Measurements from ENCODE around the gene TLE1.

The TLE1 gene

DNA sequence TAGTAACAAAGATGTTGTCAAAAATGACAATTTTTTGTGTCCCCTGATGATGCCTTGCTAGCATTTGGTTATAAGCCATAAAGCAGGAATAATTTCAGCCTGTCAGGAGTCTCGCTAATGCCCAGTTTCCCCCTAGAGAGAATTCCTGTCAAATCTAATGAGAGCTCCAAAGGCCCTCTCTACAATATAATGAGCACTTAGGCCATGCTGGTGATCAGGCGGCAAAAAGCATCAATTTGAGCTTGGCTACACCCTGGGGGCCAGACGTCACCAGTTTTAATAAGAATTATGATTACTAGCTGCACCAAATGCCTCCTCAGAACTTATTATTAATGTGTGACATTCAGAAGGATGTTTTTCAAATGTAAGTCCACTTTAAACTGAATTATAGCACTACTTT is 6.1 kb downstream of the TLE1 start:
- DNase-seq (ENCODE audit: low spot score in 2 of 2), result no peak
- peaks cover 10% of the 10 kb centered on the region for H3K9me3 Mint-ChIP-seq
- H3K27ac Mint-ChIP-seq (ENCODE audit: low read depth), result no peak overlapping the region
- ATAC-seq (replicated peaks; ENCODE audit: extremely low read depth, poor library complexity, severe bottlenecking), result no peak
- no peak overlapping the region for H3K4me3 Mint-ChIP-seq
- peaks cover 5% of the 10 kb centered on the region for H3K36me3 Mint-ChIP-seq (ENCODE audit: insufficient read depth)
- no peaks in the 10 kb centered on the region for H3K27me3 Mint-ChIP-seq
- peaks cover 6% of the 10 kb centered on the region for H3K4me1 Mint-ChIP-seq

DNA sequence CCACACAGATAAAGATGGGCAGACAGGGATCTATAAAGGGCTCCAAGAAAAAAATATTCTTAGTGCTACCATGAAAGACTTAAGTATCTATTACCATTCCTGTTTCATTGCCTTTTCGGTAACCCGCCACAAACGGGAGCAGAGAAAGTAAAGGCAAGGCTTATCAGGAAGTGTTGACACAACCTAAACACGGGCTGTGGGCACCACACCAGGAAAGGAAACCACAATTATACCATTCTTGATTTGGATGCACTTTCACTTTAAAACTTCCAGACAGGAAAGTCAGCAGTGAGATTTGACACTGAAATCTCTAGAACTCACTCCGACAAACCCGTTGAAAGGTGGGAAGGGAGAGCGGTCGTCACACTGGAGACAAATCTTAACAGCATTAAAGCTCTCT is 6.5 kb downstream of the TLE1 start:
- no peak overlapping the region for H3K4me3 Mint-ChIP-seq
- peaks cover 6% of the 10 kb centered on the region for H3K4me1 Mint-ChIP-seq
- DNase-seq (ENCODE audit: low spot score in 2 of 2) (no peak), ATAC-seq (replicated peaks; ENCODE audit: extremely low read depth, poor library complexity, severe bottlenecking) (no peak)
- H3K27me3 Mint-ChIP-seq, result no peaks in the 10 kb centered on the region
- no peak overlapping the region for H3K27ac Mint-ChIP-seq (ENCODE audit: low read depth)
- H3K36me3 Mint-ChIP-seq (ENCODE audit: insufficient read depth), result peaks cover 5% of the 10 kb centered on the region
- peaks cover 10% of the 10 kb centered on the region for H3K9me3 Mint-ChIP-seq

DNA sequence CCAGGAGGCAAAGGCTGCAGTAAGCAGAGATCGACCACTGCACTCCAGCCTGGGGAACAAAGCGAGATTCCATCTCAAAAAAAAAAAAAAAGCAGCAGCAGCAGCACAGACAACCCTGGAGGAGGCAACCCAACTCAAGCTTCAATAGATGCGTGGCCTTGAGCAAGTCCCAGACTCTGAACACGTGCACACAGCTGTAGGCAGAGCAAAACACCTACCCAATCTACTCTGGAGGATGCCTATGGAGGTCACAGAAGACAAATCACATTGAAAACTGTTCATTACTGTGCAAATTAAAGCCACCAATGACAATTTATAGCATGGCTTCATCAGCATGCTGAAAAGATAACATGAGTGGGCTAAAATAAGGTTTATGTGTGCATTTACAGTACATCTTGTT is 7.2 kb downstream of the TLE1 start:
- Mint-ChIP-seq H3K27ac (ENCODE audit: low read depth) (no peak overlapping the region), H3K4me1 (peaks cover 6% of the 10 kb centered on the region), H3K4me3 (no peak overlapping the region), H3K9me3 (peaks cover 10% of the 10 kb centered on the region), H3K36me3 (ENCODE audit: insufficient read depth) (peaks cover 6% of the 10 kb centered on the region), H3K27me3 (no peaks in the 10 kb centered on the region)
- no peak for DNase-seq (ENCODE audit: low spot score in 2 of 2)
- no peak for ATAC-seq (replicated peaks; ENCODE audit: extremely low read depth, poor library complexity, severe bottlenecking)

DNA sequence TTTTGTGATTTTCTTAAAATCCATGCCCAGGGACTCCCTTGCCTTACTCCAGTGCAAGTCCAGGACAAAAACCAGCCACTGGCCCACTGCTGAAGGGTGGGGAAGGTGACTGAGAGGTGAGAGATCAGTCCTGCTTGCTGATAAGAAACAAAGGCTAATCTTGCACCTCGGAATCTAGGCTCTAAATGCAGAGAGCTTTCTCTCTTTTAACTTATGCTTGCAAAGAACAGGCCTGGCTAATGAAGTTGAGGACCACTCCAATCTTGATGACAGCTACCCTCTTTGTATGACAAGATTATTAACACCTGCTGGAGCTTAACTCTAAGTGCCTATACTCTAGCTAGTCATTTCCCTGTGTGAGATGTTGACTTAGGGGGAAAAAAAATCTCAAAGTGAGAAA is 8.8 kb downstream of the TLE1 start:
- Mint-ChIP-seq H3K36me3 (ENCODE audit: insufficient read depth) (peaks cover 4% of the 10 kb centered on the region), H3K9me3 (peaks cover 5% of the 10 kb centered on the region), H3K27me3 (no peaks in the 10 kb centered on the region), H3K4me3 (no peak overlapping the region), H3K27ac (ENCODE audit: low read depth) (no peak overlapping the region), H3K4me1 (no peaks in the 10 kb centered on the region)
- ATAC-seq (replicated peaks; ENCODE audit: extremely low read depth, poor library complexity, severe bottlenecking), result no peak
- DNase-seq (ENCODE audit: low spot score in 2 of 2), result no peak

DNA sequence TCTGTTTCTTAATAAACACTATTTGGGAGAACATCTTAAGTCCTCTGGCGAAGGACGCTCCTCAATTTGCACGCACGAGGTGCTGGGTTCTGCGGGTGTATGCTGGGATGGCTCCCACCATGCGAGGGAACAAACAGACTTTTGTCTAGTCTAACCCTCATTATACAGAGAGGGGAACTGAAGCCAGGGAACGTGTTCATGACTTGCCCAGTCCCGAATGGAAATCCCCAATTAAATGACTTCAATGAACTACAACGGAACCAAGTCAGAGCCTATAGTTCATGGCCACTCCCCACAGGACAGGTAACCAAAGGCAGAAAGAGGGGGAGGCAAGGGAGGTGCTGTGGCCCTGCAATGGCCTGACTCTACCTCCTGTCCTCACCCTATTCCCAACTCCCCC is 9.3 kb downstream of the TLE1 start:
- DNase-seq (ENCODE audit: low spot score in 2 of 2) (no peak), ATAC-seq (replicated peaks; ENCODE audit: extremely low read depth, poor library complexity, severe bottlenecking) (no peak)
- peaks cover 4% of the 10 kb centered on the region for H3K36me3 Mint-ChIP-seq (ENCODE audit: insufficient read depth)
- H3K4me3 Mint-ChIP-seq, result no peak overlapping the region
- no peaks in the 10 kb centered on the region for H3K4me1 Mint-ChIP-seq
- H3K27me3 Mint-ChIP-seq, result no peaks in the 10 kb centered on the region
- H3K9me3 Mint-ChIP-seq, result peaks cover 5% of the 10 kb centered on the region
- no peak overlapping the region for H3K27ac Mint-ChIP-seq (ENCODE audit: low read depth)

DNA sequence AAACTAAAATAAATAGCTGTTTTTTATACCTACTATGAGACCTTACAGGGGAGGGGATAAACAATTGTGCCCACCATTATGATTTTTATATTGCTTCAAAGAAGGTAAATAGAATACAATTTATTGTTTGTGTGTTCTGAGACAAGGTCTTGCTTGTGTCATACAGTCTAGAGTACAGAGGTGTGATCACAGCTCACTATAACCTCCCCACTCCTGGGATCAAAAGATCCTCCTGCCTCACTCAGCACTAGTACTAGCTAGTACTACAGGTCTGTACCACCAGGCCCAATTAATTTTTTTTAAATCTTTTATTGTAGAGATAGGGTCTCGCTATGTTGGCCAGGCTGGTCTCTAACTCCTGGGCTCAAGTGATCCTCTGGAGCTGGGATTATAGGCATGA is 11.3 kb downstream of the TLE1 start:
- no peak overlapping the region for H3K4me3 Mint-ChIP-seq
- H3K36me3 Mint-ChIP-seq (ENCODE audit: insufficient read depth), result peaks cover 4% of the 10 kb centered on the region
- H3K4me1 Mint-ChIP-seq, result no peaks in the 10 kb centered on the region
- ATAC-seq (replicated peaks; ENCODE audit: extremely low read depth, poor library complexity, severe bottlenecking) (no peak), DNase-seq (ENCODE audit: low spot score in 2 of 2) (no peak)
- peaks cover 5% of the 10 kb centered on the region for H3K9me3 Mint-ChIP-seq
- H3K27me3 Mint-ChIP-seq, result no peaks in the 10 kb centered on the region
- H3K27ac Mint-ChIP-seq (ENCODE audit: low read depth), result no peak overlapping the region

DNA sequence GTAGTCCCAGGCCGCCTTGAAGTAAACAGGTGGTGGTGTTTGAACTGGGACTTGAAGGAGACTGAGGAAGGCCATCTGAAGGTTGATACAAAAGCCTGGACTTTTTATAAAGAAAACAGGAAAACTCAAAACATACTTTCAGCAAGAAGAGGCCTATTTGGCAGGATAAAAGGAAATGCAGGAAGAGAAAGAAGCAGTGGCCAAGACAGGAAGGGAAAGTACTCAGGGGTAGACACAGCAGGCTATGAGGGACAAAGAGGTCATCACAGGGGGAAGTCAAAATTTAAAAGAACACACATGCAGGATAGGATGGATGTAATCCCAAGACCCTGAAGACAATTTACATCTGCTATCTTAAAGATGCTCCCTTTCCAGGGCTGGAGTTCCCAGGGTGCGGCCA is 13.0 kb downstream of the TLE1 start:
- no peak for ATAC-seq (replicated peaks; ENCODE audit: extremely low read depth, poor library complexity, severe bottlenecking)
- no peak for DNase-seq (ENCODE audit: low spot score in 2 of 2)
- H3K27ac Mint-ChIP-seq (ENCODE audit: low read depth), result no peak overlapping the region
- no peaks in the 10 kb centered on the region for H3K27me3 Mint-ChIP-seq
- no peaks in the 10 kb centered on the region for H3K4me1 Mint-ChIP-seq
- H3K9me3 Mint-ChIP-seq, result peaks cover 5% of the 10 kb centered on the region
- no peak overlapping the region for H3K4me3 Mint-ChIP-seq
- H3K36me3 Mint-ChIP-seq (ENCODE audit: insufficient read depth), result peaks cover 1% of the 10 kb centered on the region

DNA sequence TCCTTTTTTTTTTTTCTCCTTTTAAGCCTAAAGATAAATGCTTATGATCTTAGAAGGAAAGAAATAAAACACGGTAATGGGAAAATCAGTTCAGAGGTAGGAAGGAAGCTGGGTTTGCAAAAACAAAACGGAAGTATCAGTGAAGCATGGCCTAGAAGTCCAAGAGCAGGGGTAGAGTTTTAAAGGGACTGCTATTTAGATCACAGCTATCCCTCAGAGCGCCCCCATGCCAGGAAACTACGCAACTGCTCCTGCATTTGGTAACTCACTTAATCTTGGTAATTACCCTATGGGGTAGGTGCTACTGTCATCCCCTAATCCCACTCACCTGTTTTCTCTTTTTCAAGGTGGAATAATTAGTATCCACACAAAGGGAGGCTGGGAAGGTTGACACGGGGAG is 16.0 kb downstream of the TLE1 start:
- no peak overlapping the region for H3K4me3 Mint-ChIP-seq
- DNase-seq (ENCODE audit: low spot score in 2 of 2) (no peak), ATAC-seq (replicated peaks; ENCODE audit: extremely low read depth, poor library complexity, severe bottlenecking) (no peak)
- no peaks in the 10 kb centered on the region for H3K27me3 Mint-ChIP-seq
- H3K4me1 Mint-ChIP-seq, result no peaks in the 10 kb centered on the region
- H3K27ac Mint-ChIP-seq (ENCODE audit: low read depth), result no peak overlapping the region
- H3K36me3 Mint-ChIP-seq (ENCODE audit: insufficient read depth), result peaks cover 1% of the 10 kb centered on the region
- H3K9me3 Mint-ChIP-seq, result no peaks in the 10 kb centered on the region

DNA sequence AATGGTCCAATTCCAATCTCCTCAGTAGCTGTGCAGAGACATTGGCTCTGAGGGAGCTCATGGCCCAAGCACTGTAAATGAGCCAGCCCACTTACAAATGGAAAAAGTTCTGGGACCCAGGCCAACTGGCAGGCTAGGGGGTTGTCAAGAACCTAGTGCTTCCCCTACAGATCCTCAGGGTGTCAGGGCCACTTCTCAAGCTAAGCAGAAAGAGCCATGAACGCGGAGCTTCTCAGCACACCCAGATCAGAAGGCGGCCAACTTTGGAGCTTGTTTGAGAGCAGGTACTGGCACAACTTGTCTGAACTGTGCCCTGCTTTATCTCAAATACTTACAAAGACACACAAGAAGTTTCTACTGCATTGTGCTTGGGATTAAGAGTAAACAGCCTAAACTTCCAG is 17.5 kb downstream of the TLE1 start:
- Mint-ChIP-seq H3K27ac (ENCODE audit: low read depth) (no peak overlapping the region), H3K36me3 (ENCODE audit: insufficient read depth) (no peaks in the 10 kb centered on the region), H3K4me3 (no peak overlapping the region), H3K27me3 (no peaks in the 10 kb centered on the region), H3K9me3 (no peaks in the 10 kb centered on the region), H3K4me1 (no peaks in the 10 kb centered on the region)
- no peak for DNase-seq (ENCODE audit: low spot score in 2 of 2)
- no peak for ATAC-seq (replicated peaks; ENCODE audit: extremely low read depth, poor library complexity, severe bottlenecking)

DNA sequence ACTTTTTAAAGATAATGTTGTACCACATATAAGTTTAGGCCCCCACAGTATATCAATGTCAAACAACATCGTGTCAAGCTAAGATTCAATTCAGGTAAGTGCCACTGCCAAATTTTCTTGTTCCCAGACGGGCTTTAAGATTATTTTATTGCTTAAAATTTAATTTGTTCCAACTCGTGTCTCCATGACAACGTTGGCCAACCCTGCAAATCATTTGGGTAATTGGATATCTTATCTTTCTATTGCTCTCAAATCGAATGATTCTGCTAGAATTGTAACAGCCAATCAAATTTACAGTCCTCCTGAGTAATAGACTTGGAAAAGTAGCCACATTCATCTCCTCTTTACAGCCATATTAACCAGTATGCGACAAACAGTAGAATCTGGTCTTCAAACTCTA is 19.5 kb downstream of the TLE1 start:
- H3K27ac Mint-ChIP-seq (ENCODE audit: low read depth), result no peak overlapping the region
- no peaks in the 10 kb centered on the region for H3K27me3 Mint-ChIP-seq
- no peaks in the 10 kb centered on the region for H3K9me3 Mint-ChIP-seq
- H3K4me1 Mint-ChIP-seq, result no peaks in the 10 kb centered on the region
- ATAC-seq (replicated peaks; ENCODE audit: extremely low read depth, poor library complexity, severe bottlenecking) (no peak), DNase-seq (ENCODE audit: low spot score in 2 of 2) (no peak)
- H3K4me3 Mint-ChIP-seq, result no peak overlapping the region
- H3K36me3 Mint-ChIP-seq (ENCODE audit: insufficient read depth), result no peaks in the 10 kb centered on the region

DNA sequence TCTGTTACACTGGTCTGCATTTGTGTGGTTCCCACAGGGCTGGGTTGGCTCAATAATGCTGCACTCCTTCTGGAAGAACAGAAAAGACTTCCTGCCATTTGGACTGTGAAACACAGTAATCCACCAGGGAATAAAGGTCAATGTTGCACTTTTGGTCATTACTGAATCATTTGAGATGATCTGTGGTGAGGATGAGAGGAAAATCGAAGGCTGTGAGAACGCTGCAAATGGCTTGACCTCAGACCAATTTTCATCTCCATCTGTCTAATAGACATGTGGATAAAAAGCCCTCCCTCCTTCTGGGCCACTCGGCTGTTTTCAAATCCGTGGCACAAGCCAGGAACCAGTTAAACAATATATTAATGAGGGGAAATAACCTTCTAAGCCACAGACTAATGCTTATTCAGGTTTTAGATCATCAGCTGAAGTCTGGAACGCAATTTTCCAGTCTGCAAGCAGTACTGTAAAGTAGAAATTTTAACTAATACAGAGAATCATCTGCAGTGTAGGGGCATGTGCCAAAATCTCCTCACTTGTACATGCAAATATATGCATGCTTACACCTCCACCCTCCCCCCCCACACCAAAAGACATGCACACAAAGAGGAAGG is 20.2 kb downstream of the TLE1 start:
- Mint-ChIP-seq H3K4me1 (no peaks in the 10 kb centered on the region), H3K36me3 (ENCODE audit: insufficient read depth) (no peaks in the 10 kb centered on the region)

DNA sequence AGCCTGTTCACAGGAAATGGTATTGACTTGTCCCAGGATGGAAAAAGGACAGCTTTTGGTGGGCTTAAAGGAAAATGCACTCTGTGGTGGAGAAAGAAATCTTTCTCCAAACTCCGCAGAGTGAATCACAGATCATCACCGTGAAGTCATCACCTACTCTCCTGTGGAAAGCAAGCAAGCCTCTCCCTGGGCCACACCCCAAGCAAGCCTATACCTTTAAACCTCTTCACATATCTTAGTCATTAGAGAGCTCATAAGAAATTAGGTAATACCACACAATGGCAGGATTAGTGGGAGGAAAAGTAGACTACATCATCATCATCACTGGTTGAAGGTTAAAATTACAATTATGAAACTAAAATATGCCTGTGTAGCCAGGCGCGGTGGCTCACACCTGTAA is 23.2 kb downstream of the TLE1 start:
- DNase-seq (ENCODE audit: low spot score in 2 of 2) (no peak), ATAC-seq (replicated peaks; ENCODE audit: extremely low read depth, poor library complexity, severe bottlenecking) (no peak)
- no peaks in the 10 kb centered on the region for H3K9me3 Mint-ChIP-seq
- no peaks in the 10 kb centered on the region for H3K27me3 Mint-ChIP-seq
- H3K4me3 Mint-ChIP-seq, result no peak overlapping the region
- H3K4me1 Mint-ChIP-seq, result no peaks in the 10 kb centered on the region
- no peak overlapping the region for H3K27ac Mint-ChIP-seq (ENCODE audit: low read depth)
- no peaks in the 10 kb centered on the region for H3K36me3 Mint-ChIP-seq (ENCODE audit: insufficient read depth)

More for the DNA sequence above, 20.2 kb downstream of the TLE1 start:
- H3K27ac Mint-ChIP-seq (ENCODE audit: low read depth), result no peak overlapping the region
- no peak overlapping the region for H3K4me3 Mint-ChIP-seq
- no peak for ATAC-seq (replicated peaks; ENCODE audit: extremely low read depth, poor library complexity, severe bottlenecking)
- no peak for DNase-seq (ENCODE audit: low spot score in 2 of 2)
- H3K9me3 Mint-ChIP-seq, result no peaks in the 10 kb centered on the region
- no peaks in the 10 kb centered on the region for H3K27me3 Mint-ChIP-seq

DNA sequence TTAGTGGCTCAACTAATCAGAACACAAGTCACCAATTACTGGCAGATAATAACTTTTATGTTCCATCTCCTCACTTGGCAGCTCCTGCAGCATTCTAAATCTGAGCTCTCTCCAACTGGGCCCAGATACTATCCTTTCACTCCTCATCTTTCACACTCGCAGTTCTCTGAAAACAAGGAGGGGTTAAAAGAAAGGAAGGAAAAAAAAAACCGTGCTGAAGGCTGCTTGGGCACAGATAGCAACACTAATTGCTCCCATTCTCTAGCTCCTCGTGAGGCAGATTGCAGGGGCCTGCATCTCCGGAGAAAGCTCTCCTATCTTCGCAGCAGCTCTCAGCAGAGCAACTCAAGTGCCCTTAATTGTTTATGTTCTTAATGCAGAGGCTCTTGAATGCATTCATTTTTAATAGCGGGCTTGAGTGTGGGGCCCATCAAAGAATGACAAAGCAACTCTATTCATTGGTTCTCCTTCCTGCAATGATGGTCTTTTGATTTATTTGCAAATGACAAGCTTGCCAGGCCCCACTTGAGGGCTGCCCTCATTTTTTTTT is 23.9 kb downstream of the TLE1 start:
- no peaks in the 10 kb centered on the region for H3K27me3 Mint-ChIP-seq
- H3K36me3 Mint-ChIP-seq (ENCODE audit: insufficient read depth), result no peaks in the 10 kb centered on the region
- ATAC-seq (replicated peaks; ENCODE audit: extremely low read depth, poor library complexity, severe bottlenecking) (no peak), DNase-seq (ENCODE audit: low spot score in 2 of 2) (no peak)
- no peak overlapping the region for H3K4me3 Mint-ChIP-seq
- H3K9me3 Mint-ChIP-seq, result no peaks in the 10 kb centered on the region
- no peaks in the 10 kb centered on the region for H3K4me1 Mint-ChIP-seq
- no peak overlapping the region for H3K27ac Mint-ChIP-seq (ENCODE audit: low read depth)

All from central memory CD8-positive, alpha-beta T cell (primary cell).